ENCODE measurements around the gene SFXN5. TPM values are rescaled to one million over a fixed set of nuclear protein-coding genes. Genes with fewer than 3 reads are reported as not detected.
A peak's percentile ranks its signal among the peaks of the same experiment; 100 is the strongest.

Gene SFXN5
- total RNA-seq, 2 experiments from 2014 or later, result 11.9 to 13.3 TPM

DNA sequence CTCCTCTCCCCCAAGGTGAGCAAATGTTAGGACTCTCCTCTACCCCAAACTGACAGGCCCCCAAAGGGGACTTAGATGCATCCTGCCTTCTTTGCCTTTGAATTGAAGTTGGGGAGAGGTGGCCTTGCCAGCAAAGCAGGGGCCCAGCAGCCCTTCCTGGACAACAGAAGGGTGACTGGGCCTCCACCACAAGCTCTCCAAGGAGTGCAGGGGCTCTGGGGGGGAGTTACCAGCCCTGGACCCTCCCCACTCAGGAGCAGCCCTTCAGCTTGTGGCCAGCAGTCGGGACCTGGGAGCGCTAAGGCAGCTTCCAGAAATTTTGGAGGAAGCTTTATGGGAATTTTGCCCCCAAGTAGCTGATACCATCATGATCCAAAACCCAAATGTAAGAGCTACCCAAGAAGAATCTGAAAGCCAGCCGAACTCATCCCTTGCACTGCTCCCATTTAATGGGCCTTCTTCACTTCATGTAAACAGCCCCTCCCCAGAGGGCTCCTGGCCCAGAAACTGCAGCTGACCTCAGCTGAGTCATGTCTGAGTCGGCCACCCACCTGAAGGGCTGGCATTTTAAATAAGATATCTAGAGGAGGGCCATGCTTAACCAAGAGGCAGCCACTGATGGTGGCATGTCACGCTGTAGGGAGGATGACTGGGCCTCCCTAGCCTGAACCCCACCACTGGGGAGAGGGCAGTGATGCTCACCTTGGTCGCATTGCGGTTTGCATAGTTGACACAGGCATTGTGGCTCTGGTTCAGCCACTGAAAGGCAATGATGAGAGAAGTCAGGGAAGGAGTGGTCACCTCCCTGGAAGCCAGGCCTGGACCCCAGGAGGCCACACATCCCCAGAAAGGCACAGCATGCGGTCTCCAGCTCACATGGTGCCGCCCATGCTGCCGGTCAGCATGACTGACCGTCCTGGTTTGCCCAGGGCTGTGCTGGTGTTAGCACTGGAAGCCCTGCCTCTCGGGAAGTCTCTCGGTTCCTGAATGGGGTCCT lies 71.5 kb downstream of the SFXN5 start:
- Mint-ChIP-seq H3K27me3 (no peaks in the 10 kb centered on the region), H3K4me1 (no peaks in the 10 kb centered on the region), H3K4me3 (no peak overlapping the region), H3K27ac (no peak overlapping the region), H3K36me3 (no peaks in the 10 kb centered on the region), H3K9me3 (no peaks in the 10 kb centered on the region)
- ATAC-seq (ENCODE audit: low read depth), result no peak
- DNase-seq, result no peak
- POLR2A ChIA-PET, result interaction anchor here (0.9 kb wide), 1 partner anchor 46 kb away, joined by 3 read pairs; no protein-coding TSS in a partner anchor

DNA sequence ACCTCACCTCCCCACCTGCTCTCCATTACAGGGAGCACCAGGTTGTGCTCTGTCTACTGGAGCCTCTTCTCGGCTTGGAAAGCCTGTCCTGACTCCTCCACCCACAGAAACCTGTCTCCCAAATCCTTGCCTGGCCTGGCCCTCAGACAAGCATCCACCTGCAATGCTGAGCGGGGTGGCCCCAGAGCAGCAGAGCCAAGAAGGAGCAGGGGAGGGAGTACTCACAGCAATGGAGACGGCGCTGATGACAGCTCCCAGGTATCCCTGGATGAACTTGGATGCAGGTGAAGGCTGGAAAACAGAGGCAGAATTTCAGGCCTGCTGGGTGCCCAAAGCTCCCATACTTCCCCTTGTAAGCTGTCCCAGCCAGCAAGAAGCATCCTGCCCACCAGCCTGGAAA lies 72.8 kb downstream of the SFXN5 start:
- no peak for DNase-seq
- Mint-ChIP-seq H3K27ac (no peak overlapping the region), H3K36me3 (no peaks in the 10 kb centered on the region), H3K9me3 (no peaks in the 10 kb centered on the region), H3K4me1 (no peaks in the 10 kb centered on the region), H3K27me3 (no peaks in the 10 kb centered on the region), H3K4me3 (no peak overlapping the region)
- no peak for ATAC-seq (ENCODE audit: low read depth)
- POLR2A ChIA-PET, result no interaction called here

- no peaks in the 10 kb centered on the region for H3K9me3 Mint-ChIP-seq
- no peaks in the 10 kb centered on the region for H3K36me3 Mint-ChIP-seq
- peak; percentile 10 for DNase-seq
- POLR2A ChIA-PET, result no interaction called here
- no peak overlapping the region for H3K27ac Mint-ChIP-seq
- H3K4me3 Mint-ChIP-seq, result no peak overlapping the region
- ATAC-seq (ENCODE audit: low read depth), result no peak
- no peaks in the 10 kb centered on the region for H3K27me3 Mint-ChIP-seq
- no peaks in the 10 kb centered on the region for H3K4me1 Mint-ChIP-seq
These were observed 73.3 kb downstream of the SFXN5 start for GRCh38 chr2:72998234-72998651.

GRCh38 chr2:72996117-72996502 lies 75.4 kb downstream of the SFXN5 start:
- Mint-ChIP-seq H3K27ac (no peak overlapping the region), H3K36me3 (no peaks in the 10 kb centered on the region), H3K27me3 (no peaks in the 10 kb centered on the region), H3K4me1 (no peaks in the 10 kb centered on the region), H3K4me3 (no peak overlapping the region), H3K9me3 (no peaks in the 10 kb centered on the region)
- ATAC-seq (ENCODE audit: low read depth) (no peak), DNase-seq (no peak)
- POLR2A ChIA-PET, result no interaction called here

- POLR2A ChIA-PET, result no interaction called here
- H3K36me3 Mint-ChIP-seq, result no peaks in the 10 kb centered on the region
- no peak for ATAC-seq (ENCODE audit: low read depth)
These were observed 75.9 kb downstream of the SFXN5 start for GRCh38 chr2:72995430-72996116.

DNA sequence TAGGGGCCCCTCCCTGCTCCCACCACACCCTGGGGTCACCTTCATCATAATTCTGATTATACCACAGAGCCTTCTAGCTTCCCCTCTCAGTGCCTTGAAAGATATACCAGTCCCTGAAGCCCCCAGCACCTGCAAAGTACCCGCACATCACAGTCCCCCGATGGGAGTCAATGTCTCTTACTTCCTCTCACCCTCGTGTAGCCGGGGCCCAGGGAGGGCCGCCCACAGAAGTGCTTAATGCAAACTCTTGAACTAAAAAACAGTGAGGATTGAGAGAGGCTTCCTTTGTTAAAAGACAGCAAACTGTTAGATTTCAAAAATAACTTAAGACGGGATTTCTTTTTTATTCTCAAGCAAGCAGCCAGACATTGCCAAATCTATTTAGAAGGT lies 76.5 kb downstream of the SFXN5 start:
- H3K4me1 Mint-ChIP-seq, result no peaks in the 10 kb centered on the region
- H3K36me3 Mint-ChIP-seq, result no peaks in the 10 kb centered on the region
- POLR2A ChIA-PET, result no interaction called here
- DNase-seq, result peak; percentile 13
- no peak for ATAC-seq (ENCODE audit: low read depth)
- H3K27me3 Mint-ChIP-seq, result no peaks in the 10 kb centered on the region
- H3K4me3 Mint-ChIP-seq, result no peak overlapping the region
- no peak overlapping the region for H3K27ac Mint-ChIP-seq
- no peaks in the 10 kb centered on the region for H3K9me3 Mint-ChIP-seq

More at GRCh38 chr2:72995430-72996116, 75.9 kb downstream of the SFXN5 start:
- peak; percentile 18 for DNase-seq
- no peak overlapping the region for H3K4me3 Mint-ChIP-seq
- H3K27me3 Mint-ChIP-seq, result no peaks in the 10 kb centered on the region
- no peaks in the 10 kb centered on the region for H3K4me1 Mint-ChIP-seq
- H3K27ac Mint-ChIP-seq, result no peak overlapping the region
- H3K9me3 Mint-ChIP-seq, result no peaks in the 10 kb centered on the region

- Mint-ChIP-seq H3K4me3 (no peak overlapping the region), H3K27ac (no peak overlapping the region), H3K36me3 (no peaks in the 10 kb centered on the region), H3K9me3 (no peaks in the 10 kb centered on the region), H3K4me1 (no peaks in the 10 kb centered on the region), H3K27me3 (no peaks in the 10 kb centered on the region)
- POLR2A ChIA-PET, result no interaction called here
- DNase-seq (peak; percentile 19), ATAC-seq (ENCODE audit: low read depth) (no peak)
These were observed 77.1 kb downstream of the SFXN5 start for GRCh38 chr2:72994282-72994990.

GRCh38 chr2:72993933-72994280 lies 77.6 kb downstream of the SFXN5 start:
- no peaks in the 10 kb centered on the region for H3K9me3 Mint-ChIP-seq
- no peaks in the 10 kb centered on the region for H3K4me1 Mint-ChIP-seq
- H3K4me3 Mint-ChIP-seq, result no peak overlapping the region
- DNase-seq, result peak; percentile 22
- no peaks in the 10 kb centered on the region for H3K27me3 Mint-ChIP-seq
- POLR2A ChIA-PET, result no interaction called here
- H3K36me3 Mint-ChIP-seq, result no peaks in the 10 kb centered on the region
- no peak for ATAC-seq (ENCODE audit: low read depth)
- no peak overlapping the region for H3K27ac Mint-ChIP-seq

DNA sequence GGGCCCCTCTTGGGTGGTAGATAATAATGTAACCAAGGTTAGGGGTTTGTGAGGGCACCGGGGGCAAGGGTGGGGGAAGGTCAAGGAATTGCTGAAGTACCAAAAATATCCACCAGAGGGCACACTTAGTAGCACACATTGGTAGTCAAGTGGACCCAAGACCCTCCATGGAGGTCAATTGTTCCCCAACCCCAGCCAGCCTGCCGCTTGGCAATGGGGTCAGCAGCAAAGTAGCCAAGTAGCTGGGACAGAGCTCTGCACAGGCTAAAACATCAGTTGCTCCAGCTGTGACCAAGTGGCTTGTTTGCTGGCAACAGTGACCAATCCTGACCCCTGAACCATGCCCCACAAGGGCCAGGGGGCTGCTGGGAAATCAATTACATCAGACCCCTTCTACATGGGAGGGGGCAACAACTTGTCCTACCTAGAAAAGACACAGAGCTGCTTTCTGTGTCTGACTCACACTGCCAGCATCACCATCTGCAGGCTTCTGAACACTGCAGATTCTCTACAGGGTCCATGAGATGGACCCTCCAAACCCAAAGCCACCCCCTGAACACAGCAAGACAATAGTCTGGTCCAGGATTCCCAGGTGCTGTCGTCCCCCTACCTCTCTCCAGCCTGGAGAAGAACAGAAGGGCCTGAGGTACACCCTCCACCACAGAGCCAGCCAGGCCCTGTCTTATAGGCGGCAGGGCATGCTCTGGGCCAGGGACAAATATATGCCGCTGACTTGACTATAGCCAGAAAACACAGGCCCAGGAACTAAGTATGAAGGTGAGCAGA lies 78.2 kb downstream of the SFXN5 start:
- Mint-ChIP-seq H3K27ac (no peak overlapping the region), H3K4me1 (no peaks in the 10 kb centered on the region), H3K27me3 (no peaks in the 10 kb centered on the region), H3K4me3 (no peak overlapping the region), H3K9me3 (no peaks in the 10 kb centered on the region), H3K36me3 (no peaks in the 10 kb centered on the region)
- ATAC-seq (ENCODE audit: low read depth) (peak; percentile 44), DNase-seq (peak; percentile 51)
- POLR2A ChIA-PET, result no interaction called here

DNA sequence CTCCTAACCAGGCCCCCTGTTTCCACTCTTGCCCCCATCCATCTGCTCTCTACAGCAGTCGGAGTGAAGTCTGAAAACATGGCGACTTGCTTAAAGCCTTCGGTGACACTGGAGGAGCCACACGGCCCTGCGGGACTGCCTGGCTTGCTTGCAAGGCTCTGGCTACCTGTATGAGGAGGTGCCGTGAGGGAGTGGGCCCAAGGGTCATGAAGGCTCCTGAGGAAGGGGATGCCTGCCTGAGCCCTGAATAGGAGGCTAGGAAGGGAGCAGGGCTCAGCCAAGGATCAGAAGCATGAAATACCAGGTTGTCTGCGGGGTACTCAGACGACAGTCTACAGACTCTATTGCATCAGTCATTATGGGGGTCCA lies 78.8 kb downstream of the SFXN5 start:
- Mint-ChIP-seq H3K27ac (no peak overlapping the region), H3K9me3 (no peaks in the 10 kb centered on the region), H3K4me3 (no peak overlapping the region), H3K27me3 (no peaks in the 10 kb centered on the region), H3K36me3 (no peaks in the 10 kb centered on the region), H3K4me1 (no peaks in the 10 kb centered on the region)
- ATAC-seq (ENCODE audit: low read depth) (no peak), DNase-seq (no peak)
- POLR2A ChIA-PET, result no interaction called here

GRCh38 chr2:72991980-72992733 lies 79.4 kb downstream of the SFXN5 start:
- H3K27ac Mint-ChIP-seq, result no peak overlapping the region
- H3K4me3 Mint-ChIP-seq, result no peak overlapping the region
- DNase-seq (peak; percentile 19), ATAC-seq (ENCODE audit: low read depth) (no peak)
- H3K36me3 Mint-ChIP-seq, result no peaks in the 10 kb centered on the region
- POLR2A ChIA-PET, result no interaction called here
- no peaks in the 10 kb centered on the region for H3K9me3 Mint-ChIP-seq
- H3K27me3 Mint-ChIP-seq, result no peaks in the 10 kb centered on the region
- no peaks in the 10 kb centered on the region for H3K4me1 Mint-ChIP-seq

DNA sequence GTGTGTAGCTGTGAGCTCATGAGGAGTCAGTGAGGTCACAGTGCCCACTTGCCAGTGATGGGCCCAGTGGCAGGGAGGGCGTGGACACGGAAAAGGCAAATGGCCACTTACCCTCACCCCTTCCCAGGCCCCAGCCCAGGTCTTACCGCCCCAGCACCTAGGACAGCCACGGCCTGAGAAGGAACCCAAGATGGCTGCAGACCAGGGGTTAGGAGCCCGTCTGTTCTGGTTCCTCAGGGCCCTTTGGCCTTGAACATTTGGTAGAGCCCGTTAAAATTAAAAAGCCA lies 80.1 kb downstream of the SFXN5 start:
- POLR2A ChIA-PET, result no interaction called here
- H3K4me3 Mint-ChIP-seq, result no peak overlapping the region
- H3K9me3 Mint-ChIP-seq, result no peaks in the 10 kb centered on the region
- no peaks in the 10 kb centered on the region for H3K27me3 Mint-ChIP-seq
- no peaks in the 10 kb centered on the region for H3K36me3 Mint-ChIP-seq
- DNase-seq (peak; percentile 8), ATAC-seq (ENCODE audit: low read depth) (no peak)
- H3K4me1 Mint-ChIP-seq, result no peaks in the 10 kb centered on the region
- no peak overlapping the region for H3K27ac Mint-ChIP-seq
